Body of pancreas (tissue), 4 donors: Measurements from ENCODE around the gene KIF6.

Experiments used
- CTCF ChIP-seq, 7 experiments: fragments of 450-650 bp in 4 of 7; fragments of 200-600 bp in 3 of 7; sonication (generic) in 3 of 7; IDR thresholded peaks; one replicate each; pipeline ENCODE4 v1.5.1; 2016 to 2019; ENCODE audit warnings: antibody characterized with exemption in 7 of 7
- POLR2A ChIP-seq, 3 donors: fragments of 450-650 bp; IDR thresholded peaks; one replicate each; pipeline ENCODE4 v1.6.1; 2016; ENCODE audit warnings: antibody characterized with exemption in 3 of 3, mild to moderate bottlenecking in 2 of 3

- TF ChIP-seq CTCF (IDR thresholded peaks at IDR 0.05) (no peak), POLR2A (IDR thresholded peaks at IDR 0.05) (no peak)
These were observed 248.5 kb downstream of the KIF6 start for GRCh38 chr6:39476670-39477069.
